Activated gamma-delta T cell treated with Interleukin-2 at 50 U/mL for 16 hours (primary cell): ENCODE data around the gene TNK1.
"Not testable (repeated sequence)": the region's sequence is repeated elsewhere in the genome, so short reads cannot be mapped to it uniquely, and the experiment has no call there.

Source experiments
- DNase-seq: peaks from one replicate; pipeline ENCODE4 v3.0.0-alpha.2; 2020

The TNK1 gene

DNA sequence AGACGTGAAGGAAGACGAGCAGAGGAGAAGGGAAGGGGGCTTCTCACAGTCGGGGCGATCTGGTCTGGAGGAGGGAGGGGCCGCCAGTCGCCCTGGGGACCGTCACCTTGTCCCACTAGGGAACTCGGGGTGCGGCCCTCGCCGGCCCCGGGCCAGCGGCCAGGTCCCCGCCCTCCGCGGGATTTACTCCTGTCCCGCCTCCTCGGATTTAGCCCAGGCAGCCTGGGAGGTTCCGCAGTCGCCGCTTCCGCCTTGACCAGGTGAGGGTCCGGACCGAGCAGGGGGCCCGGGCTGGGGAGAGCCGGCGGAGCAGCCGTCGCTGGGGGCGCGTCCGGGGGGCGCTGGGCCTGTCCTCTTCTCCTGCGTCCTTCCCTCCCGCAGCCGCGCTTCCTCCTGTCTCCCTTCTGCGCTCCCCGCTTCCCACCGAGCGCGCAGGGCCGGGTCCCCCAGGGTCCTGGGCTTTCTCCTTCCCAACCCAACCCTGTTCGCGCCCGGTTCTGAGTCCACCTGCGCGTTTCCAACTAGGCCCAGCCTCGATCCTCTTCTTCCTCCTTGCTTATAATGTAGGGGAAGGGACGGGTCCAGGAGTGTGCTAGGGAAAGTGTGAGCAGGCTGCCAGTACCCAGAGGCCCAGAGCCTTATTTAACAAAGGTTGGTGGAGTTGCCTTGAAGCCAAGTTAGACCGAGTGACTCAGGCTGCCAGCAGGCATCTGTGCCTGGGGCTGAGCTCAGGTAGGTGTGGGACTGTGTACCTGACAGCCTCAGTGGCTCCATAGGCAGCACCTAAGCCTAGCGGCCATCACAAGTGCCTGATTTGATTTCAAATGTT lies at the start of gene TNK1:
Gene TNK1, plus strand, starts transcription at position 235 of the 829 bp plus-strand sequence. CDS start 1,838 bp downstream, outside the sequence.
- DNase-seq, result no peak

DNA sequence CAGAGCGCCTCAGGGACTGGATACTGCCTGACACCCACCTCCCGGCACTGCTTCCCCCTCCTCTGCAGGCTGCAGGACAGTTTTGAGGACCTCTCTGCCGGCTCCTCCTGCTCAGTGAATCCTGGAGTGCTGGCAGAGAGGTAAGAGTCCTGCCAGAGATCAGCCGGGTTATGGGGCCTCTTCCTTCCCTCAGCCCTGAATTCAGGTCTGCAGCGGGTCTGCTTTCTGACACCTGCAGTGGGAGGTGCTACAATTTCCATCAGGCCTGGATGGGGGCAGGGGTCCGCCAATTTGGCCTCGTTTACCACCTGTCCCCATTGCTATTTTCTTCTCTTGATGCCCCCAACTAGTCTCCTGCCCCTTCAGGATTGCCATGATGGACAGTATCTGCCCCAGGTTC lies 48.8 kb upstream of the TNK1 start:
- DNase-seq, result no peak

DNA sequence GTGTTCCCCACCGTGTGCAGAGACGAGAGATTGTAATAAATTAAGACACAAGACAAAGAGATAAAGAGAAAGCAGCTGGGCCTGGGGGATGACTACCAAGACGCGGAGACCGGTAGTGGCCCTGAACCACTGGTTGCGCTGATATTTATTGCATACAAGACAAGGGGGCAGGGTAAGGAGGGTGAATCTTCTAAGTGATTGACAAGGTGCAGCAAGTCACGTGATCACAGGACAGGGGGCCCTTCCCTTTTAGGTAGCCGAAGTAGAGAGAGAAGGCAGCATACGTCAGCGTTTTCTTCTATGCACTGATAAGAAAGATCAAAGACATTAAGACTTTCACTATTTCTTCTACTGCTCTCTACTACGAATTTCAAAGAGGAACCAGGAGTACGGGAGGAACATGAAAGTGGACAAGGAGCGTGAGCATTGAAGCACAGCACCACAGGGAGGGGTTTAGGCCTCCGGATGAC lies 48.3 kb upstream of the TNK1 start:
- DNase-seq, result not testable (repeated sequence)

DNA sequence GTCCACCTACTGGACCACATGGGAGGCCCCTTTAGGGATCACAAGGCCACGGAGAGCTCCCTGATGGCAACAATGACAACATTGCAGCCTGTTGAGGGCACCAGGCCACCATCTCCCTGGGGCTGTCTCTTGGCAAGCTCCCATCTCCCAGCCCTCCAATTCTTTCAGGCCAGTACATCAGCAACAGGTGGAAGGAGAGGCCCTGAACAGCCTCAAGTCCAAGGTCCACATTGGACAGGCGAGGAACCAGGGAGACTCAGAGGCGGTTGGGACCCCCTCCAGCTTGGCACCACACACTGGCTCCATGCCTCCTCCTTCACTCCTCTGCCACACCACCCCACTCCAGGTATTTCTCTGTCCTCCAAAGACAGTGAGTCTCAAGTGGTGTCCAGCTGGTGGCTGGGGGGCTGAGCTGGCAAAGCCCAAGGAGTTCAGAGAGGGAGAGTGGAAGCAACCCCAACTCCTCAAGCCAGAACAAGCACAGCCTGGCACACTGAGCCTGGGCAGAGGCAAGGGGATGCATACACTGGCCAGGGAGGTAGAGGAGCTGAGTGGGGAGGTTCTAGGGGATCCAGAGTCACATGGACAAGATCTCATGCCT lies 45.9 kb upstream of the TNK1 start:
- no peak for DNase-seq

DNA sequence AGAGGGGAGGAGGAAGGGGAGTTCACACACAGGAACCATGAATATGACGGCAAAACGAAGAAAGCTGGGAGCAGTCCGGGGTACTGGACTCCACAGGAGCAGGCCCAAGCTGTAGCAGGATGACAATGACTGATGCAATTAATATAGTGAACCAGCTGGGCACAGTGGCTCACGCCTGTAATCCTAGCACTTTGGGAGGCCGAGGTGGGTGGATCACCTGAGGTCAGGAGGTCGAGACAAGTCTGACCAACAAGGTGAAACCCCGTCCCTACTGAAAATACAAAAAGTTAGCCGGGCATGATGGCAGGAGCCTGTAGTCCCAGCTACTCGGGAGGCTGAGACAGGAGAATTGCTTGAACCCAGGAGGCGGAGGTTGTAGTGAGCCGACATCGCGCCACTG lies 45.1 kb upstream of the TNK1 start:
- not testable (repeated sequence) for DNase-seq

DNA sequence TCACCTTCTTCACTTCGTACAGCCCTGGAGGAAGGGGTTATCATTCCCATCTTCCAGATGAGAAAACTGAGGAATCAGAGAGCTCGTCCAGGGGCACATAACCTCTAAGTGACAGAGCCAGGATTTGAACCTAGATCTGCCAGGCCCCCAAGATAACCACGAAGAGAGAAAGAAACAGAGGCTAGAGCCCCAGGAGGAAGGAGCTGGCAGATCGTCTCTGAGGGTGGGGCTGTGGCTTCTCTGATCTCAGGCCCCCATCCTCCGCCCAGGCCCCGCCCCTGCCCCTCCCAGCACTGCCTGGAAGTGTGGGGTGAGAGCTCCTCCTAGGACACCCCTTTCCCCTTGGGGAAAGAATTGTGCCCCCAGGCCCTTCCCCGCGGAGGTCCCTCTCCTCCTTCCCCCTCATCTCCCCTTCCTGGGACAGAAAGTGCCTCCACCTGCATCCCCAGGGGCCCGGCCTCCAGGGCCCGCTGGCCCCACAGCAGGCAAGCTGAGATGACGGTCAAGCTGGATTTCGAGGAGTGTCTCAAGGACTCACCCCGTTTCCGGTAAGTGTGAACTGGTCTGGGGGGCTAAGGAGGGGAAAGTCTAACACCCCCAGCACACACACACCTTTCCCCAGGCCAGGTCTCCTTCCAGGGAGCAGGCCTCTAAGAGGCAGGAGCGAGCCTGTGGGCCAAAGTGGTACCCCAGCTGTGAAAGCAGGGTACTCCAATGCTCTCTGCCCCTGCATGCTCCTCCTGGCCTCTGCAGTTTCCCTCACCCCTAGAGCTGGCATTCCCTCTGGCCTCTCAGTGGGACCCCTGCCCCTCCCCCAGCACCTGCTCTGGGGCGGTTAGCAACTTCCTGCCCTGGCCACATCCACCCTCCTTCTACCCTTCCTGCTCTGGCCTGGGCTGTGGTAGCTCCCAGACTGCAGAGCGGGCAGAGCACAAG lies 44.4 kb upstream of the TNK1 start, which contains the start of gene ACAP1:
Gene ACAP1, plus strand, starts transcription at position 290 of the 936 bp plus-strand sequence. Its CDS starts 206 bp downstream, at position 496.
- peak; percentile 90 for DNase-seq

DNA sequence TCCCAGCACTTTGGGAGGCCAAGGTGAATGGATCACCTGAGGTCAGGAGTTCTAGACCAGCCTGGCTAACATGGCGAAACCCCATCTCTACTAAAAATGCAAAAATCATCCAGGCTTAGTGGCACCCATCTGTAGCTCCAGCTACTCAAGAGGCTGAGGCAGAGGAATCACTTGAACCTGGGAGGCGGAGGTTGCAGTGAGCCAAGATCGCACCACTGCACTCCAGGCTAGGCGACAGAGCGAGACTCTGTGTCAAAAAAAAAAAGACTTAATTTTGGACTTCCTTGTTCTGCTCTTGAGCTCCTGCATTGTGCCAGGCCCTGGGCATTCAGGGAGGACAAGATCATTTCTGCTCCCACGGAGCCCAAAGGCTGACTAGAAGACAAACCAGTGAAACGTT lies 43.3 kb upstream of the TNK1 start:
- not testable (repeated sequence) for DNase-seq

DNA sequence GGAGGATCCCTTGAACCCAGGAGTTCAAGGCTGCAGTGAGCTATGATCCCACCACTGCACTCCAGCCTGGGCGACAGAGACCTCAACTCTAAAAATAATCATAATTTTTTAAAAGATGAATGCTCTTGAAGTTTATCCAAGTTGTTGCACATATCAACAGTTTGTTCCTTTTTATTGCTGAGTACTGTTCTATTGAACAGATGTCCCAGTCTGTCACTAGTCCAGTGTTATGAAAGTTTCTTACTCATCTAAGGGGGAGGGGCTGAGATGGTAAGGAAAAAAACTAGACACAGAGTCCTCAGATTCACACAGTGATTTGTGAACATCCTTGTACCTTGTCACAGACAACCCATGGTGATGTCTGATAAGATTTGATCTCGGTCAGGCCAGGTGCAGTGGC lies 40.7 kb upstream of the TNK1 start:
- no peak for DNase-seq

DNA sequence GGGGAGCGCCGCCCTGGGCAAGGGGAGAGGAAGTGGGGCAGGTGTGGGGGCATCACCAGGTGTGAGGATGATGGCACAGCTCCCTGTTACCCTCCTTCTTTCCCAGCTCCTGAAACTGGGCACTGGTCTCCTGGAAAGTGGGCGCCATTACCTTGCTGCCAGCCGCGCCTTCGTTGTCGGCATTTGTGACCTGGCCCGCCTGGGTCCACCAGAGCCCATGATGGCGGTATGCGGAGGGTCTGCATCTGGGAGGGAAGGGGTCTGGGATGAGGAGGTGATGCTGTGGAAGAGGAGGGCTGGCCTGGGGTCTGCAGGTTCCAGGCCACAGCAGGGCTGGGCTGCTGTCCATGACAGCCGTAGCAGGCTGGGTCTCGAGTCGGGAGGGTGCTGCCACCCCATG lies 39.0 kb upstream of the TNK1 start:
- no peak for DNase-seq

DNA sequence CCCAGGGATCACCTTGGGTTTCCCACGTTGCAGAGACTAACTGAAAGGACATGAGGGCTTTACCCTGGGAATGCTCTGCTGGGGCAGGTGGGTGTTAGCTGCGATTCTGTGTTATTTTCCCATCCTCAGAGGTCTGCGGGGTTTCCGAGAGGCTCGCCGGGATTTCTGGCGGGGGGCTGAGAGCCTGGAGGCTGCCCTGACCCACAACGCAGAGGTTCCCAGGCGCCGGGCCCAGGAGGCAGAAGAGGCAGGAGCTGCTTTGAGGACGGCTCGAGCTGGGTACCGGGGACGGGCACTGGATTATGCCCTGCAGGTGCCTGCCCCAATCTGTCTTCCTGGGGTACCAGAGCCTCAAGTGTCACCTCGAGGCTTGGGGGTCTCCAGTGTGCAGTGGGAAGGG lies 37.6 kb upstream of the TNK1 start:
- DNase-seq, result no peak

DNA sequence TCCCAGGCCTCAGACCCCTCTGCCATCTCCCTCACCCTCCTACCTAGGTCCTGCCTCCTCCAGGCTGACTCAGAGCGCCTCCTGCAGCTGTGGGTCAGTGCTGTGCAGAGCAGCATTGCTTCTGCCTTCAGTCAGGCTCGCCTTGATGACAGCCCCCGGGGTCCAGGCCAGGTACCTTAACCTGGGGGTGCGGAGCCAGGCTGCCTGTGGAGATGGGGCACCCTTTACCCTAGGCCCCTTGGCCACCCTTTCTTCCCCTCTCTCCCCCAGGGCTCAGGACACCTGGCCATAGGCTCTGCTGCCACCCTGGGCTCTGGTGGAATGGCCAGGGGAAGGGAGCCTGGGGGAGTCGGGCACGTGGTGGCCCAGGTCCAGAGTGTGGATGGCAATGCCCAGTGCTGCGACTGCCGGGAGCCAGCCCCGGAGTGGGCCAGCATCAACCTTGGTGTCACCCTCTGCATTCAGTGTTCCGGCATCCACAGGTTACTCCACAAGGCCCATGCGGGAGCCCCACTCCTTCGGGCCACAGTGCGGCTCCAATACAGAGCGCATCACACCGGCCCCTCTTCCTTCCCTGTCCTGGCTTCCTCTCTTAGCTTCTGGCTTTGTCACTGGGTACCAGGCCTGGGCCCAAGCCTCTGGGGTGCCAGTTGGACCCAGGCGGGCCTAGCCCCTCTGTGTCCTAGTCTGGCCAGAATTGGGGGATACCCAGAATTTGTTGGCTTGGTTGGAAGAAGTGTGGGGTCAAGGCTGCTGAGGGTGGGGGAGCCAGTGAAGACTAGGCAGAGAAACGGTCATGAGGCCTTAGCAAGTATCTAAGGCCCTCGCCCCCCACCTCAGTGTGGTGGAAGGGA lies 33.9 kb upstream of the TNK1 start:
- DNase-seq, result no peak

DNA sequence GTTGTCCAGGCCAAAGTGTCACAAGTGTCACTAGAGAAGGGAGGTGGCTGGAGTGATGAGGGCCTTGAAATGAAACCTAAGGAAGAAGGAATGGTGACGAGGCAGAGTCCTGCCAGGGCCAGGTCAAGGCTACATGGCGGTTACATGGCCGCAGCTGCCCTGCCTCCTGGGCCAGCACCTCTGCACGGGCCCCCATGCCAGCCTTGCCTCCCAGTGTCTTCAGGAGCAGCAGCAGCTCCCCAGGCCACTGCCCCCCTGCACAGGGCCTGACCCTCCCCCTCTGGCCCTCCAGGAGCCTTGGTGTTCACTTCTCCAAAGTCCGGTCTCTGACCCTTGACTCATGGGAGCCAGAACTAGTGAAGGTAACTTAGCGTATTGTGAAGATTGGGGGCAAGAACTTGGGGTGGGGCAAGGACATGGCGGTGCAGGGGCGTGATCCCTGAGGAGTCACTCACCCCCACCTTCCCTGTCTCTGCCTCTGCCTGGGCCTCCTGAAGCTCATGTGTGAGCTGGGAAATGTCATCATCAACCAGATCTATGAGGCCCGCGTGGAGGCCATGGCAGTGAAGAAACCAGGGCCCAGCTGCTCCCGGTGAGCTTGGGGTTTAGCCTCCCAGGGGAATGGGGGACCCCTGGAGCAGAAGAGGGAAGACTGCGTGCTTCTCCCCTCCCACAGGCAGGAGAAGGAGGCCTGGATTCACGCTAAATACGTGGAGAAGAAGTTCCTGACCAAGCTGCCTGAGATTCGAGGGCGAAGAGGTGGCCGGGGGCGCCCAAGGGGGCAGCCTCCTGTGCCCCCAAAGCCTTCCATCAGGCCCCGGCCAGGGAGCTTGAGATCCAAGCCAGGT lies 33.0 kb upstream of the TNK1 start:
- no peak for DNase-seq

DNA sequence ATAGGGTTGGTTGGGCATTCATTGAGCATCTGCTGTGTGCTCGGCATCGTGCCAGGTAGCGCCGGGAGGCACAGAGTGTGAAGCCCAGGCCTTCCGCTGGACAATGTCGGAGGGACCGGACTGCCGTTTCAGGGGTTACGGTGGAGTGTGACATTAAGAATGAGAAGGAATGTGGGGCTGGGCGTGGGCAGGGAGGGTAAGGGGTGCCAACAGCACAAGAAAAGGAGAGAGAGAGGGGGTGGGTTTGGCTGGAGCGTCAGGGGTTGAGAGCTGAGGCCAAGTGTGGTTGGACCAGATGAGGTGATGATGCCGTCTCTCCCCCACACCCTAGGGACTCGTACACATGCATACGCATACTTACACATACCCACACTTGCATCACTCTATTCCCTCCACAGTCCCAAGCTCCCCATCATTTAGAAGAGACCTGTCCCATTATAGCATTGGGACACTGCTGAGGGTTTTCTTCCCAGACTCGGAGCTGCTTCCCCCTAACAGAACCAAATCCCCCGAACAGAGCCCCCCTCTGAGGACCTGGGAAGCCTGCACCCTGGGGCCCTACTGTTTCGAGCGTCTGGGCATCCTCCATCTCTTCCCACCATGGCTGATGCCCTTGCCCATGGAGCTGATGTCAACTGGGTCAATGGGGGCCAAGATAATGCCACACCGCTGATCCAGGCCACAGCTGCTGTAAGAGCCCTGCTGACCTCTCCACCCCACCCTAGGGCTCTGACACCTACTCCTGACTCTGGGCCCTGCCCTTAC lies 32.2 kb upstream of the TNK1 start:
- DNase-seq, result no peak

DNA sequence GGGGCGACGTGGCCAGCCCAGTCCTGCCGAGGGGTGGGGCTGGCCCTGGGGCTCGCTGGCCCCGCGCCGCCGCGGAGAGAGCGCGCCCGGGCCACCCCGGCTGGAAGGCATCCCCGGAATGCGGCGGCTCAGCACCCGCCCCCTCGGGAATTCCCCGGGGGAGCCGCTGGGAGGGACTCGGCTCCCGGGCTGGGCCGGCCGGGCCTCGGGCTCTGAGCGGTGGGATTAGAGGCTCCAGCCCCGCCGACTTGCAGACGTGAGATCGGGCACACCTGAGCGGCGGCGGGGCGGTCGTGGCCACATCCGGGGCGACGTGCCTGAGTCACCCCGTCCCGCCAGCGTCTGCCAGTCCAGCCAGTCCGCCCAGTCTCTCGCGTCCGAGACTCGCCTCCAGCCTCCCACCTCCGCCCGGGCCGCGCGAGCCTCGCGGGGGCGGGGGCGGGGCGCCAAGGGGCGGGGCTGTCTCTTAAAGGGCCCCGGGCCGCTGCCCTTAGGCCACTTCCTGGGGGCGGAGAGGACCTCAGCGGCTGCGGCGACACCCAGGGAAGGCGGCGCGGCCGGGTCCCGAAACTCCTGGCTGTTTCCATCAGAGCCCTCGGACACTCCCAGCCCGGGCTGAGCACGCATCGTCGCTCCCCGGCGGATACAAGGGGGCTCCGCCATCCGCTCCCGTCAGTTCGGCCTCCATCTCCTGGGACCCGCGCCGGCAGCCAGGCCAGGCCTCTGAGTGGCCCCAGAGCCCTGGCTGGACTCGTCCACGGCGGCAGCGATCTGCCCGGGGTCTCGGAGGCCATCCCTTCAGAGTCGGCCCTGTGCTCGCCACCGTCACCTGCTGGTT lies 29.0 kb upstream of the TNK1 start, which contains the start of gene KCTD11:
Gene KCTD11, plus strand, starts transcription at position 498 of the 838 bp plus-strand sequence.
- peak; percentile 77 for DNase-seq

DNA sequence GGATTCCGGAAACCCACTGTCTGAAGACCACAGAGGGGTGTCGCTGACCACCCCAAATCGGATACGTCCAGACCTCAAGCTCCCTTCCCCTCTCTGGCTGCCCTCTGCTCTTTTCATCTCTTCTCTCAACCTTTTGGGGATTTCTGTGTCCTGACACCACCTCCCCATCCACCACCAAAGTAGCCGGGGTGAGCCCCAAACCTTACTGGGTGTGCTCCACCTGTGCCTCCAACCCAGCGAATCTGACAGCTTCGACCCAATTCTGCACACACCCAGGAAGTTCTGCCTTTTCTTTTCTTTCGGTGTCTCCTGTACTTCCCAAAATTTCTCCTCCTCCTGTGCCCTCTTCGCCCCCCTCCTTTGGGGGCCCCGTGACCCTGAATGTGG lies 28.4 kb upstream of the TNK1 start:
- DNase-seq, result no peak

DNA sequence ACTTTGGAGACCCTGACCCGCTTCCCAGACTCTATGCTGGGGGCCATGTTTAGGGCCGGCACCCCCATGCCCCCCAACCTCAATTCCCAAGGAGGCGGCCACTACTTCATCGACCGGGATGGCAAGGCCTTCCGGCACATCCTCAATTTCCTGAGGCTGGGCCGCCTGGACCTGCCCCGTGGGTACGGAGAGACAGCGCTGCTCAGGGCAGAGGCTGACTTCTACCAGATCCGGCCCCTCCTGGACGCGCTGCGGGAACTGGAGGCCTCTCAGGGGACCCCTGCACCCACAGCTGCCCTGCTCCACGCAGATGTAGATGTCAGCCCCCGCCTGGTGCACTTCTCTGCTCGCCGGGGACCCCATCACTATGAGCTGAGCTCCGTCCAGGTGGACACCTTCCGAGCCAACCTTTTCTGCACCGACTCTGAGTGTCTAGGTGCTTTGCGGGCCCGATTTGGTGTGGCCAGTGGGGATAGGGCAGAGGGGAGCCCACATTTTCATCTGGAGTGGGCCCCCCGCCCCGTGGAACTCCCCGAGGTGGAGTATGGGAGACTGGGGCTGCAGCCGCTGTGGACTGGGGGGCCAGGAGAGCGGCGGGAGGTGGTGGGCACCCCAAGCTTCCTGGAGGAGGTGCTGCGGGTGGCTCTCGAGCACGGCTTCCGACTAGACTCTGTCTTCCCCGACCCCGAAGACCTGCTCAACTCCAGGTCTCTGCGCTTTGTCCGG lies 27.8 kb upstream of the TNK1 start:
- DNase-seq, result no peak

DNA sequence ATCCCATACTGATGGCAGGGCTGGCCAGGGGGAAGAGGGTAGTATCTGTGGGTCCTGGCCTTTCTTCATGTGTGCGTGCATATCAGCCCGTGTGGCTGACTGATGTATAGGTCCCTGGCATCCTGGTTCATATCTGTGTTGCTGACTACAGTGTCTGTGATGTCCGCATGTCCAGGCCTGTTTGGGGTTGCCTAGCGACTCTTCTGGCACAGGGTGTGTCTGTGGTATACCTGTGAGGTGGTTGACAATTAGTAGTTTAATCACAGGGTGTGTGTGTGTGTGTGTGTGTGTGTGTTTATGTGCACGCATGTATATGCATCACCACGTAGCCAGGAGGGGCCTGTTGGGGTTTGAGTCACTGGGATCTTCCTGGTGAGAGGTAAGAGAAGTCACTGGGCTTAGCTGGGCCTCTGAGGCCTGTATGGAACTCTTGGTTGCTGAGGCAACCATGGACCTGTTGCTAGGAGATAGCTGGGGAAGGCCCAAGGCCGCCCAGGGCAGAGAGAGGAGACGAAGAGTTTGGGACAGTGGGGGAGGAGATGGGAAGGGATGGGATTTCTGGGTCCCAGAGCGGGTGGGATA lies 26.5 kb upstream of the TNK1 start:
- no peak for DNase-seq

DNA sequence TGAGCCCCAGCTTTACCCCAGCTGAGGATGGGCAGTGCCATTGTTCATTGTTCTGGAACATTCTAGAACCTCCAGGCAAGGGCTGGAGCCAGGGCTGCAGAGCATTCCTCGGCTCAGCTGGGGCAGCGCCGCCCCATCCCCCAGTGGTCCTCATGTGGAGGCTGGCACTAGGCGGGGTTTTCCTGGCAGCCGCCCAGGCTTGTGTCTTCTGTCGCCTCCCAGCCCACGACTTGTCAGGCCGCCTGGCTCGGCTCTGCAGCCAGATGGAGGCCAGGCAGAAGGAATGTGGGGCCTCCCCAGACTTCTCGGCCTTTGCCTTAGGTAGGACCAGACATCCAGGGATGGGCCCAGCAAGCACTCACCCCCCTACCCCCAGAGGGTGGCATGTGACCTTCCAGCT lies 25.8 kb upstream of the TNK1 start, which contains the start of gene TMEM95:
Gene TMEM95, plus strand, starts transcription at position 104 of the 400 bp plus-strand sequence. Its CDS starts 49 bp downstream, at position 153.
- DNase-seq, result no peak
